CD4-positive, alpha-beta T cell treated with Interleukin-15 for 1 hour (primary cell): ENCODE measurements around the gene DNASE1L3.

Experiments
- DNase-seq: peaks from one replicate; pipeline ENCODE4 v3.0.0-alpha.2; 2020

DNASE1L3 gene

GRCh38 chr3:58176827-58177489, 33.8 kb downstream of the DNASE1L3 start:
- no peak for DNase-seq

GRCh38 chr3:58176185-58176530, 34.6 kb downstream of the DNASE1L3 start:
- DNase-seq, result no peak

DNA sequence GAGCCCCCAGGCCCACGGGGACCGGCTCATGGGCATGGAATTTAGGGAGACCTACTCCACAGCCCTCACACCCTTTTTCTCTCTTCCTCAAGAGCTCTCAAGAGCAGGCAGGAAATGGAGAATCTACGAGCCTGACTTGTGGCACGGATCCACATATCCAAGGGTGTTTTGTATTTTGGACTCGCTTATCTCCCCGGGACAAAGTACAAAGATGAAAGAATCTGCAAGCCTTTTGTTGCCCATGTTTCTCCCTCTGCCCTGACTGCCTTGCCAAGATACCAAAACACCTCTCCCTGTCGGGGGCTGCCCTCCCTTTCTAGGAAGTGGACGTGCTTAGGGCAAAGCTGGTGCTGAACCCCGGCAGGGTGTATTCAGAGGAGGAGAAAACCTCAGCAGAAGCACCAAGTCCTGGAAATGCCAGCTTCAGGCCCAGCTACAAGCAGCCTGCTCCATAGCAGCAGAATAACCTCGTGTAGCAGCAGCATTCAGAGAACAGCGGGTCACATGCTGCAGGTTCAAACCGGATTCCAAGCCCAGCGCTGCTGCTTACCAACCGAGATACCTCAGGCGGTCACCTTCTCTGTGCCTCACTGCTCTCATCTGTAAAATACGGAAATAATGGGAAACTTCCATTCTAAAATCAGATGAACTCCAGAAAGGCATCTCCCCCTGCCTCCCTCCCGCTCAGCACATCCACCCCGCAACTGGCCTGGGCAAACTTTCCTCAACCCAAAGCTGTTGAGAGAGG, 35.2 kb downstream of the DNASE1L3 start:
- no peak for DNase-seq

- DNase-seq, result no peak
Measured at GRCh38 chr3:58175187-58175436, 35.7 kb downstream of the DNASE1L3 start.

- DNase-seq, result peak; percentile 50
Measured at GRCh38 chr3:58173669-58174398, 36.9 kb downstream of the DNASE1L3 start.

GRCh38 chr3:58173029-58173668, 37.6 kb downstream of the DNASE1L3 start:
- DNase-seq, result no peak

- no peak for DNase-seq
Measured at GRCh38 chr3:58171126-58171525, 39.6 kb downstream of the DNASE1L3 start.

DNA sequence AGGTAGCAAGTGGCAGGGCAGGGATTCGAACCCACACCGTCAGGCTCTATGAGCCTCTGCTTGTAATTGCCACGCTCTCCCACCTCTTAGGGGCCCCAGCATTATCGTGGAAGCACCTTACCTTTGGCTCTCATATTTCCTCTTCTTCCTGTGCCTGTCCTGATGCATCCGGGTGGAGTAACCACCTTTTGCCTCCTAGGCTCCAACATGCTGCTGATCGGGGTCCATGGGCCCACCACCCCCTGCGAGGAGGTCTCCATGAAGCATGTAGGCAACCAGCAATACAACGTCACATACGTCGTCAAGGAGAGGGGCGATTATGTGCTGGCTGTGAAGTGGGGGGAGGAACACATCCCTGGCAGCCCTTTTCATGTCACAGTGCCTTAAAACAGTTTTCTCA, 40.4 kb downstream of the DNASE1L3 start:
- DNase-seq, result no peak

GRCh38 chr3:58169371-58169770, 41.4 kb downstream of the DNASE1L3 start:
- no peak for DNase-seq

- no peak for DNase-seq
Measured at GRCh38 chr3:58168498-58168897, 42.3 kb downstream of the DNASE1L3 start.

- DNase-seq, result peak; percentile 42
Measured at GRCh38 chr3:58167431-58168351, 43.1 kb downstream of the DNASE1L3 start.

- no peak for DNase-seq
Measured at GRCh38 chr3:58164906-58165821, 45.6 kb downstream of the DNASE1L3 start.

GRCh38 chr3:58164199-58164879, 46.4 kb downstream of the DNASE1L3 start:
- DNase-seq, result no peak

DNA sequence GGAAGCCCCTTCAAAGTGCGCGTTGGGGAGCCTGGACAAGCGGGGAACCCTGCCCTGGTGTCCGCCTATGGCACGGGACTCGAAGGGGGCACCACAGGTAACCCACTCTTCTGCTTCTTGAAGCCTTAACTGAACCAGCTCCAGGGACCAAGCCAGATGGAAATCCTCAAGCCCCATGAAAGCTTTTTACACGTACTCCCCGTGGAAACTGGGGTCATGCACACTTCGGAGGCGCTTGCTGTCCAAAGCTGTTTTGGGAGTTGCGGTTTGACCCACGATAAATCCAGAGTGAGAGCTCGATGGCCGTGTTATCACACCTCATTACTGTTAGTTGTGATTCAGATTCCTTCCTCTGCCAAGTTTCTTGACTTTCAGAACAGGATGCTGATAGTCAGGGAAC, 47.5 kb downstream of the DNASE1L3 start:
- no peak for DNase-seq

DNA sequence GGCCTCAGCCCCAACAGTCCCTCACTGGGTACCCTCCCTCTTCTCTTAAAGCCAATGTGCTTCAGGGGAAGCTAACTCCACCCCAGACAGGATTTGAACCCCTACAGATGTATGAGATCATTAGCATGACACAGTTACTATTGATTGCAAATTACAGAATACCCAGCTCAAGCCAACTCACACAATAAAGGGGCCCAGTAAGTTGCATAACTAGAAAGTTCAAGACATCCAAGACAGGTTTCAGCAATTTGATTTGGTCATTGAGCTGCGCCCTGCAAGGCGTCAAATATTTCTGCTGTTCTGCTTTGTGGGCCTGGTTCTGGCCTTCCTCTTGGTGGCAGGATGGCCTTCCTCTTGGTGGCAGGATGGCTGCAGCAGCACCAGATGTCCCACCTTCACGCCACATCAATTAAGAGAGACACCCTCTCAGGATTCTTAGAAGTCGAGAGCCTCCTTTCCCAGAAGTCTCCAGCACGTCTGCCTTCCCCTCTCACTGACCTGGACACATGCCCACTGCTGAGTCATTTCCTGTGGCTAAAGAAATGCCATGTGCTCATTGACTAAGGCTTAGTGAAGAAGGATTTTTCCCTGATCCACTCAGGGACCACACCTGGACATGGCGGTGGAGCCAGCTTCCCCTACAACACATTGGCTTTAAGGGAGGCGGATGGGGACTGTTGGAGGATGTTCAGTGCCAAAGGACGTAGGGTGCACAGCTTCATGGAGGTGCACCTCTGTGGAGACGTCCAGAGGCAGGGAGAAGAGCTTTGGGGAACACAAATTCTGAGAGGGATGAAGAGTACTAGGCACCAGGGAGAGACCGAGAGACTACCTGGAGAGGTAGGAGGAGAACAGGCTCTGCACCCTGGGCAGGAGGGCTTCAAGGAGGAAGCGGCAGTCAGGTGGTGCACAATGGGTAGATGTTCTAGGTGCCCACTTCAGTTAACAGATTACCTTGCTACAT, 49.1 kb downstream of the DNASE1L3 start:
- DNase-seq, result no peak

DNA sequence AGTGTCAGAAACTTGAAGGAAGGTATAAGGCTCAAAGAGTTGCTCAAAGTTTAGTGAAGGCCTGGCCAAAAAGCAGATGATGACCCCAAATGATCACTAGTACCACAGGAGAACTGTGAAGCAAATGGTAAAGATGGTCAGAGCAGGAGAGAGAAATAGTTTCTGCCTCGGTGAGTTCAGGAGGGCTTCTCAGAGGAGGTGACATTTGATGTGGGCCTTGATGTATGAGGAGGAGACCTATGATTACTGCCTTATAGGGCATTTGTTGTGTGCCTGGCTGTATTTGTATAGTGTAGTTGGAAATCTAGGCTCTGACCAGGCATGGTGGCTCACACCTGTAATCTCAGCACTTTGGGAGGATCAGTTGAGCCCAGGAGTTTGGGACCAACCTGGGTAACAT, 50.4 kb downstream of the DNASE1L3 start:
- no peak for DNase-seq

- no peak for DNase-seq
Measured at GRCh38 chr3:58158442-58159153, 52.2 kb downstream of the DNASE1L3 start.

- DNase-seq, result no peak
Measured at GRCh38 chr3:58157700-58158099, 53.1 kb downstream of the DNASE1L3 start.

GRCh38 chr3:58155838-58156237, 54.9 kb downstream of the DNASE1L3 start:
- DNase-seq, result no peak
